Measurements from ENCODE around the gene GALNT2. TPM values are rescaled to one million over a fixed set of nuclear protein-coding genes. Genes with fewer than 3 reads are reported as not detected.

The GALNT2 gene
- total and polyA plus RNA-seq, 2 experiments from 2014 or later: 96.7 to 143 TPM

DNA sequence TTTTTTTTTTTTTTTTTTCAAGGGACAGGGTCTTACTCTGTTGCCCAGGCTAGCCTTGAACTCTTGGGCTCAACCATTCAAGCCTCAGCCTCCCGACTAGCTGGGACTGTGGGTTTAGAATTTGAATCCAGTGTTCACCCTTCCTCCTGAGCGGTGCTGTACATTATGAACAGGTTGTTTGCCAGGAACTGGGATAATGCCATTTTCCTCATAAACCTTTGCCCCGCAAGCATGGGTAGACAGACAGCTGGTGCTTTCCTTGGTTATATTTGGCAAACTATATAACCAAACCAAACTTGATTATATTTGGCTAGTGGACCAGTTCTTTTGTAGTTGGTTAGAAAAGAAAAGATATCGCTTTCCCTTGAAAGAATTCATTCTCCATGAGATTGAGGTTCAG lies 54.9 kb downstream of the GALNT2 start:
- WGBS (ENCODE audit: low lambda C conversion rate, missing lambda C conversion rate): 94% methylated on average over 4 of the region's 4 CpGs
- TF ChIP-seq, protein P1, sequence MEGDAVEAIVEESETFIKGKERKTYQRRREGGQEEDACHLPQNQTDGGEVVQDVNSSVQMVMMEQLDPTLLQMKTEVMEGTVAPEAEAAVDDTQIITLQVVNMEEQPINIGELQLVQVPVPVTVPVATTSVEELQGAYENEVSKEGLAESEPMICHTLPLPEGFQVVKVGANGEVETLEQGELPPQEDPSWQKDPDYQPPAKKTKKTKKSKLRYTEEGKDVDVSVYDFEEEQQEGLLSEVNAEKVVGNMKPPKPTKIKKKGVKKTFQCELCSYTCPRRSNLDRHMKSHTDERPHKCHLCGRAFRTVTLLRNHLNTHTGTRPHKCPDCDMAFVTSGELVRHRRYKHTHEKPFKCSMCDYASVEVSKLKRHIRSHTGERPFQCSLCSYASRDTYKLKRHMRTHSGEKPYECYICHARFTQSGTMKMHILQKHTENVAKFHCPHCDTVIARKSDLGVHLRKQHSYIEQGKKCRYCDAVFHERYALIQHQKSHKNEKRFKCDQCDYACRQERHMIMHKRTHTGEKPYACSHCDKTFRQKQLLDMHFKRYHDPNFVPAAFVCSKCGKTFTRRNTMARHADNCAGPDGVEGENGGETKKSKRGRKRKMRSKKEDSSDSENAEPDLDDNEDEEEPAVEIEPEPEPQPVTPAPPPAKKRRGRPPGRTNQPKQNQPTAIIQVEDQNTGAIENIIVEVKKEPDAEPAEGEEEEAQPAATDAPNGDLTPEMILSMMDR (IDR thresholded peaks at IDR 0.05; ENCODE audit: poor library complexity): no peak
- TF ChIP-seq EZH2 (IDR thresholded peaks at IDR 0.05; ENCODE audit: borderline replicate concordance): no peak
- TF ChIP-seq EZH2phosphoT487 (IDR thresholded peaks at IDR 0.05; ENCODE audit: low read depth, severe bottlenecking, unreplicated experiment): no peak
- peaks cover 90% of the 10 kb centered on the region for H3K79me2 ChIP-seq
- no peak overlapping the region for H3K4me2 ChIP-seq
- no peak for DNase-seq (ENCODE audit: low spot score)
- no peak overlapping the region for H3K27ac ChIP-seq
- no peak overlapping the region for H3K4me3 ChIP-seq
- H3K36me3 ChIP-seq (replicated peaks; ENCODE audit: insufficient read depth, low read depth): no peaks in the 10 kb centered on the region
- H3K27me3 ChIP-seq: no peaks in the 10 kb centered on the region
- no peak overlapping the region for H2AFZ ChIP-seq
- H3K9me2 ChIP-seq (replicated peaks; ENCODE audit: insufficient read depth): no peaks in the 10 kb centered on the region
- peaks cover 8% of the 10 kb centered on the region for H3K4me1 ChIP-seq (ENCODE audit: insufficient read depth)
- no peaks in the 10 kb centered on the region for H3K9me3 ChIP-seq (ENCODE audit: low read depth)
- H4K20me1 ChIP-seq (ENCODE audit: insufficient read depth, poor library complexity, severe bottlenecking): peaks cover 8% of the 10 kb centered on the region

DNA sequence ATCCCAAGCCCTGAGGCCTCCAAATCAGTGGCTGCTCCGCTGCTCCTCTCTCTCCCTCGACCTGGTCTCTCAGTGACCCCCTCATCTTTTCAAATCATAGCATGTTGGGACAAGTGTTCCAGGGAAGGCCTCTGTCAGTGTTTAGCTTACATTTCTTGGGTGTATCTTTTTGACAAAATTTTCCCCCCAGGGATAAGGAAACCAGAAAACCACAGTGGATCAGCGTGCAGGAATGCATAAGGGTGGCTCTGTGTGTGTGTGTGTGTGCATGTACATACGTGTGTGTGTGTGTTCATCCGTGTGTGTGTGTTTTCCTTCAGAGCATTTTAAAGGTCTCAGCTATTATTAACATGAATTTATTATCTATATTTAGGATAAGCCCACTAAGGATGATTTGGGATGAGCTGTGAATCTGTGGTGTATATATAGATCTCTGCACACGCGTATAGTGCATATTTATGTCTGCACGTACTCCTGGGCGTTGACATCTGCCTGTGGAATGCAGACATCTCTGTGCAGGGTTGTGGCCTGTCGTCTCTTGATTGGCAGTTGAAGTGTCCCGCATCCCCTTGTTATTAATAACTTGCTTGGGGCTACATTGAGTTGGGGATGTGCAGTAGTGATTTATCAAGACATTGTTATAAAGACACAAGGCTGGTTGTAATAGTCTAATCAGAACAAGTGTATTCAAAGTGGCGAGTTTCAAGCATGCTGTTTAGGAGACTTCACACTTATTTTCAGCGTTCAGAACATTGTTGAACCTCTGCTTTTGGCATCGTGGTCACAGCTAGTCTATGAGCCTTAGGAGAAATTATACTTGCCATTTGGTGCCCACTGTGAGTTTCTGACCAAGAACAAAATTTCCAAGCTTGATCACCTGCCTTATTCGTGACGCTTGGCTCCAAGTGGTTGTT lies 55.6 kb downstream of the GALNT2 start:
- no peaks in the 10 kb centered on the region for H3K9me3 ChIP-seq (ENCODE audit: low read depth)
- no peak overlapping the region for H2AFZ ChIP-seq
- no peaks in the 10 kb centered on the region for H3K27me3 ChIP-seq
- peaks cover 8% of the 10 kb centered on the region for H3K4me1 ChIP-seq (ENCODE audit: insufficient read depth)
- H3K36me3 ChIP-seq (replicated peaks; ENCODE audit: insufficient read depth, low read depth): no peaks in the 10 kb centered on the region
- no peaks in the 10 kb centered on the region for H3K9me2 ChIP-seq (replicated peaks; ENCODE audit: insufficient read depth)
- peak overlapping the region; percentile 21 for H3K27ac ChIP-seq
- WGBS (ENCODE audit: low lambda C conversion rate, missing lambda C conversion rate): 88% methylated on average over 16 of the region's 16 CpGs
- peaks cover 90% of the 10 kb centered on the region for H3K79me2 ChIP-seq
- H3K4me2 ChIP-seq: no peak overlapping the region
- peaks cover 9% of the 10 kb centered on the region for H4K20me1 ChIP-seq (ENCODE audit: insufficient read depth, poor library complexity, severe bottlenecking)
- no peak for DNase-seq (ENCODE audit: low spot score)
- H3K4me3 ChIP-seq: no peak overlapping the region
- TF ChIP-seq, protein P1 (IDR thresholded peaks at IDR 0.05; ENCODE audit: poor library complexity): no peak
- TF ChIP-seq EZH2 (IDR thresholded peaks at IDR 0.05; ENCODE audit: borderline replicate concordance) (no peak), EZH2phosphoT487 (IDR thresholded peaks at IDR 0.05; ENCODE audit: low read depth, severe bottlenecking, unreplicated experiment) (no peak)

DNA sequence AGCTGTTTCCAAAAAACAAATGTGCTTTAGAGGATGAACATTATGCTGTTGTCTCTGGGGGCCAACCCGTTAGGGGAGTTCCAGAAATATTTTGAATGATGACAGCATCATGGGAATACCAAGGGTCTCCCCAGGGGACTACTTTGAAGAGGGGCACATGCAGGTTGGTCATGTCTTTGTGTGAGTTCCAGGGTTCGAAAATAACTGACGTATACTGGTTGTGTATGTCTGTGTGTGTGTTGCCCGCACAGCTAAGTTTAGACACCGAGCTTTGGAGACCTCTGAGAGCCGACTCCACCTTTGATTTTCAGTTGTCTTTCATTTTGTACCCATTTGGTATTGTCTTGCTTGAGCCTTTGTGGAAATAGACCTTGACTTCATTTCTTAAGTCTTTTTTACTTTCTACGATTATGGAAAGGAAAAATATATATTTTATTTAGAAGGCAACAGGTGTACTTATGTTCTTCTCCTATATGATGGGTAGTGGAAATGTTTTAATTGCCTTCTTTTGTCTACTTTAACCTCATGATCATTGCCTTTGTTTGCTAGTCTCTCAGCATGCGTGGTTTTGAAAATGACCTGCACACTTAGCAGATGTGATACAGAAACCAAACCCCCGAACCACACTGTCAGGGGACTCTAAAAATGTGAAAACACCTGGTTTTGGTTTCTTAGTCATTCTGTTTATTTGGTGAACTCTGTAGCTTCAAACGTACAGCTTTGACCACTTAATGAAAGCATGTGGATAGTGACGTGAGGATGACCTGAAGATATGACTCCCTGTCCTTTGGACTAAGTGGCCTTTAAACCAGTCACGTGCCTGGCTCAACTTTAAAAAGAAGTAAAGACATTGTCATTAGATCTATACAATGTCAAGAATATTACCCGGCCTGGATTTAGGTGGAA lies 56.5 kb downstream of the GALNT2 start:
- no peaks in the 10 kb centered on the region for H3K27me3 ChIP-seq
- no peaks in the 10 kb centered on the region for H3K9me2 ChIP-seq (replicated peaks; ENCODE audit: insufficient read depth)
- no peak overlapping the region for H3K4me2 ChIP-seq
- H2AFZ ChIP-seq: no peak overlapping the region
- peaks cover 12% of the 10 kb centered on the region for H4K20me1 ChIP-seq (ENCODE audit: insufficient read depth, poor library complexity, severe bottlenecking)
- H3K79me2 ChIP-seq: peaks cover 90% of the 10 kb centered on the region
- no peaks in the 10 kb centered on the region for H3K36me3 ChIP-seq (replicated peaks; ENCODE audit: insufficient read depth, low read depth)
- peaks cover 8% of the 10 kb centered on the region for H3K4me1 ChIP-seq (ENCODE audit: insufficient read depth)
- TF ChIP-seq, protein P1 (IDR thresholded peaks at IDR 0.05; ENCODE audit: poor library complexity): no peak
- TF ChIP-seq EZH2phosphoT487 (IDR thresholded peaks at IDR 0.05; ENCODE audit: low read depth, severe bottlenecking, unreplicated experiment): no peak
- TF ChIP-seq EZH2 (IDR thresholded peaks at IDR 0.05; ENCODE audit: borderline replicate concordance): no peak
- DNase-seq (ENCODE audit: low spot score): no peak
- no peak overlapping the region for H3K4me3 ChIP-seq
- 82% methylated on average over 13 of the region's 13 CpGs for WGBS (ENCODE audit: low lambda C conversion rate, missing lambda C conversion rate)
- peak overlapping the region; percentile 74 for H3K27ac ChIP-seq
- H3K9me3 ChIP-seq (ENCODE audit: low read depth): no peaks in the 10 kb centered on the region
